Loucy (cell line): ENCODE data around the gene ENTPD6.

Experiments used
- H2AFZ ChIP-seq: fragments of 200-600 bp; sonication (generic); 2 replicates; pipeline ENCODE4 v1.6.0; 2016; ENCODE audit warnings: antibody characterized with exemption, mild to moderate bottlenecking, low read length, moderate library complexity
- H3F3A ChIP-seq: fragments of 200-600 bp; 2 replicates; pipeline ENCODE4 v1.6.0; 2016; ENCODE audit warnings: antibody characterized with exemption, low read depth, mild to moderate bottlenecking
- H3K27me3 ChIP-seq: fragments of 200-600 bp; sonication (generic); 2 replicates; pipeline ENCODE4 v1.6.1; 2014; ENCODE audit warnings: low read length, mild to moderate bottlenecking; ENCODE audit not compliant: insufficient read depth, poor library complexity, severe bottlenecking
- H3K36me3 ChIP-seq: fragments of 200-600 bp; sonication (generic); 2 replicates; pipeline ENCODE4 v1.6.1; 2016; ENCODE audit warnings: low read length; ENCODE audit not compliant: insufficient read depth
- H3K4me1 ChIP-seq: fragments of 200-600 bp; sonication (generic); 2 replicates; pipeline ENCODE4 v1.5.1; 2014; ENCODE audit warnings: low read length, mild to moderate bottlenecking; ENCODE audit not compliant: insufficient read depth, poor library complexity, severe bottlenecking
- H3K4me2 ChIP-seq: fragments of 200-600 bp; sonication (generic); 2 replicates; pipeline ENCODE4 v1.6.0; 2014; ENCODE audit warnings: antibody characterized with exemption, low read length, low read depth, mild to moderate bottlenecking; ENCODE audit not compliant: poor library complexity, severe bottlenecking
- H3K4me3 ChIP-seq: fragments of 200-600 bp; sonication (generic); 2 replicates; pipeline ENCODE4 v1.5.1; 2014; ENCODE audit warnings: low read length, mild to moderate bottlenecking, mixed read lengths; ENCODE audit not compliant: poor library complexity, severe bottlenecking
- H3K79me2 ChIP-seq: fragments of 200-600 bp; sonication (generic); 2 replicates; pipeline ENCODE4 v1.6.1; 2014; ENCODE audit warnings: low read length; ENCODE audit not compliant: insufficient read depth
- H3K9ac ChIP-seq: fragments of 200-600 bp; sonication (generic); 2 replicates; pipeline ENCODE4 v1.6.0; 2014; ENCODE audit warnings: mild to moderate bottlenecking, low read depth, low read length, moderate library complexity; ENCODE audit not compliant: poor library complexity, severe bottlenecking
- H3K9me2 ChIP-seq: fragments of 200-600 bp; sonication (generic); replicated peaks from 2 replicates; pipeline ENCODE4 v1.6.1; 2016; ENCODE audit warnings: low read depth, low read length, mixed read lengths
- H3K9me3 ChIP-seq: fragments of 200-600 bp; sonication (generic); 2 replicates; pipeline ENCODE4 v1.6.1; 2014; ENCODE audit warnings: mild to moderate bottlenecking, antibody characterized with exemption, low read length, low read depth; ENCODE audit not compliant: insufficient read depth
- H4K20me1 ChIP-seq: fragments of 200-600 bp; sonication (generic); 2 replicates; pipeline ENCODE4 v1.6.0; 2014; ENCODE audit warnings: antibody characterized with exemption, low read length, mild to moderate bottlenecking; ENCODE audit not compliant: insufficient read depth, poor library complexity, severe bottlenecking
- CTCF ChIP-seq: fragments of 200-600 bp; sonication (generic); conservative IDR thresholded peaks from 2 replicates; pipeline ENCODE4 v1.5.1; 2014; ENCODE audit warnings: mild to moderate bottlenecking, antibody characterized with exemption, low read length
- EZH2phosphoT487 ChIP-seq: fragments of 200-600 bp; IDR thresholded peaks from 2 replicates; pipeline ENCODE4 v1.6.1; 2018; ENCODE audit warnings: antibody characterized with exemption, mild to moderate bottlenecking, moderate library complexity, borderline replicate concordance

The ENTPD6 gene

GRCh38 chr20:25196786-25197120, 1.2 kb downstream of the ENTPD6 start:
- H3K4me3 ChIP-seq = peak overlapping the region; percentile 88
- peak overlapping the region; percentile 93 for H3K4me2 ChIP-seq
- no peaks in the 10 kb centered on the region for H3K27me3 ChIP-seq
- no peaks in the 10 kb centered on the region for H3K36me3 ChIP-seq
- no peak overlapping the region for H2AFZ ChIP-seq
- peaks cover 51% of the 10 kb centered on the region for H3K4me1 ChIP-seq
- no peaks in the 10 kb centered on the region for H3F3A ChIP-seq
- no peak for TF ChIP-seq EZH2phosphoT487
- no peak for TF ChIP-seq CTCF
- no peaks in the 10 kb centered on the region for H3K9me3 ChIP-seq
- H3K9ac ChIP-seq = peak overlapping the region; percentile 90
- H4K20me1 ChIP-seq = no peaks in the 10 kb centered on the region
- H3K79me2 ChIP-seq = peaks cover 36% of the 10 kb centered on the region
- H3K9me2 ChIP-seq = no peaks in the 10 kb centered on the region

- Histone ChIP-seq H3K27me3 (no peaks in the 10 kb centered on the region), H3K9ac (peak overlapping the region; percentile 90), H3F3A (no peaks in the 10 kb centered on the region), H3K9me3 (no peaks in the 10 kb centered on the region), H3K4me1 (peaks cover 51% of the 10 kb centered on the region), H4K20me1 (no peaks in the 10 kb centered on the region), H3K4me3 (peak overlapping the region; percentile 88), H3K79me2 (peaks cover 36% of the 10 kb centered on the region), H3K9me2 (no peaks in the 10 kb centered on the region), H3K4me2 (peak overlapping the region; percentile 93), H2AFZ (no peak overlapping the region), H3K36me3 (no peaks in the 10 kb centered on the region)
- TF ChIP-seq EZH2phosphoT487 (no peak), CTCF (no peak; the same call in 1 of the 2 replicates)
Observed at GRCh38 chr20:25197183-25197869, 1.8 kb downstream of the ENTPD6 start.

- Histone ChIP-seq H3K4me3 (peak overlapping the region; percentile 88), H3K36me3 (no peaks in the 10 kb centered on the region), H3K9me2 (no peaks in the 10 kb centered on the region), H3K4me2 (peak overlapping the region; percentile 93), H3F3A (no peaks in the 10 kb centered on the region), H2AFZ (no peak overlapping the region), H4K20me1 (no peaks in the 10 kb centered on the region), H3K9me3 (no peaks in the 10 kb centered on the region), H3K27me3 (no peaks in the 10 kb centered on the region), H3K79me2 (peaks cover 36% of the 10 kb centered on the region), H3K9ac (peak overlapping the region; percentile 90), H3K4me1 (peaks cover 51% of the 10 kb centered on the region)
- TF ChIP-seq CTCF (no peak), EZH2phosphoT487 (no peak)
Observed at GRCh38 chr20:25197870-25198190, 2.3 kb downstream of the ENTPD6 start.
